ENCODE data around the gene FASN.
"Not testable (repeated sequence)": the region's sequence is repeated elsewhere in the genome, so short reads cannot be mapped to it uniquely, and the experiment has no call there.

The FASN gene

DNA sequence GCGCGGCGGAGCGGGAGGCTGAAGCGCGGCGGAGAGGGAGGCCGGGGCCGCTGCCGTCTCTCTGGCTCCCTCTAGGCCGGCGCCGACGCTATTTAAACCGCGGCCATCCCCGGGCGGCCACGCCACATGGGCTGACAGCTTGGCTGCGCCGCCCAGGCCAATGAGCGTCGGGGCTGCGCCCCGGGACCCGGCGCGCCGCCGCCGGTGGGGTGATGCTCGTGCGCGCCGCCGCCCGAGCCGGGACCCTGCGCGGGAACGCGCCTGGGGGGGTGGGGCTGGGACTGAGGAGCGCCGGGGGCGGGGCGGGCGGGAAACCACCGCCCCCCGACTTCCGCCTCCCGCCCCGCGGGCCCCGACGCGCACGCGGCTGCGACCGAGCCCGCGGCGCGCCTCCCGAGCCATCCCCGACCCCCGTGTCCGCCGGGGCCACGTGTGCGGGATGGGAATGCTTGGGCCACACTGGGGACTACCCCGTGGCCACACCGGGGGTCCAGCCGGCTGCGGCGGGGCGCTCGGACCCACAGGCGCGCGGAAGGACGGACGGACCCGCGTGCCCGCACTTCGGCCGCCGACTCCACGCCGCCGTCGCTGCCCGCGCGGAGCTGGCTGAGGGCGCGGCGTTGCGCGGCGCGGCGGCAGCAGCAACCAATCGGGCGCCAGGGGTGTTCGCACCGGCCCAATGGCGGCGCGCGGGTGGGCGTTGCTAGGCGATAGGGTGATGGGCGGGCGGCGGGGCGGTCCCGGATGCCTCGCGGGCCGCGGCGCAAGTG, at the start of gene FASN:
Gene FASN, minus strand, starts transcription at position 68 of the 770 bp plus-strand sequence. CDS start 1,791 bp downstream, outside the sequence.
- peak; percentile 77 for DNase-seq

DNA sequence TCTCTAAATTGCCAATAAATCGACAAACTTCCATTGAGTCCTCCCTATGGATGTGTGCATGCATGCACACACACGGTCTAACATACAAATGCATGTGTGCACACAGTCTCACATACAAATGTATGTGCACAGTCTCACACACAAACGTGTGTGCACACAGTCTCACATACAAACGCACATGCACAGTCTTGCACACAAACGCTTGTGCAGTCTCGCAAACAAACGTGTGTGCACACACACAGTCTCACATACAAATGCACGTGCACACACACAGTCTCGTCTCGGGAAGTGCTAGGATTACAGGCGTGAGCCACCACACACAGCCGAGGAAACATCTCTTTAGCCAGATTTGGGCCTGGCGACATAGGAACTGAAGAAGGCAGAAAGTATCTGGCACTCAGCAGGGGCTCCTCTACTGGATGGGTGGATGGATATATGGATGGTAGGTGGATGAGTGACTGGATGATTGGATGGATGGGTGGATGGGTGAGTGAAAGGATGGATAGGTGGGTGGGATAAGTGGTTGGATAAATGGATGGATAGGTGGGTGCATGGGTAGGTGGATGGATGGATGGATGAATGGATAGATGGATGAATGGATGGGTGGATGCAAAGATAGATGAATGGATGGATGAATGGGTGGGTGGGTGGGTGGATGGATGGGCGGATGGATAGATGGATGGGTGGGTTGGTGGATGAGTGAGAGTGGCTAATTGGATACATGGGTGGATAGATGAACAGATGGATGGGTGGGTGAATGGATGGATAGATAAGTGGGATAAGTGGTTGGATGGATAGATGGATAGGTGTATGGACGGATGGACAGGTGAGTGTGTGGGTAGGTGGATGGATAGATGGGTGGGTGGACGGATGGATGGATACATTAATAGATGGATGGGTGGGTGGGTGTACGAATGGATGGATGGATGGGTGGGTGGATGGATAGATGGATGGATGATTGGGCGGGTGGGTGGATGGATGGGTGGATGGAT, 48.9 kb upstream of the FASN start:
- DNase-seq: no peak

DNA sequence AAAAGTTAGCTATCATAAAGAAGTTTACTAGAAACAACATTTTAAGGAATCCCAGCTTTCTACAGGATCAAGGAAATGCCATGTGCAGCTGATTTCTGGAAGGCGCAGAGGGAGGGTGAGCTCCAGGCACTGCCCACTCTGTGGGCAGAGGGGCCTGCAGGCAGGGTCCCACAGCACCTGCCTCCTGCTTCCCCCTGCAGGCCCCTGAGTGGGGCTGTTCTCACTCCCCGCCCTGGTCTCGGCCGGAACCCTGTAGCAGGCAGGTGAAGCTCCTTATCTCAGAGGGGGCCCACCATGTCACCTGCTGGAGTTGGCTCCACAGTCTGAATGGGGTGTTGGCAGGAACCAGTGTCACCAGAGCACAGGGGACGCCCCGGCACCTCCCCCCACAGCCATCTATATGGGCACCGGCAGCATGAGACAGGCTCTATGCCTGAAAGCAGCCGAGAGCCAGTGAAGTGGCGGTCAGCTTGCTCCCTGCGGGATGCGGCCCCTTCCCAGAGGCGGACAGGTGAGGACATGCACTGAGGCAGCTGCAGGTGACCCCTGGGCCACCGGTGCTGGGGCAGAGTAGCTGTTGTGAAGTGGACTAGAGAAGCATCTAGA, 47.6 kb upstream of the FASN start:
- no peak for DNase-seq

DNA sequence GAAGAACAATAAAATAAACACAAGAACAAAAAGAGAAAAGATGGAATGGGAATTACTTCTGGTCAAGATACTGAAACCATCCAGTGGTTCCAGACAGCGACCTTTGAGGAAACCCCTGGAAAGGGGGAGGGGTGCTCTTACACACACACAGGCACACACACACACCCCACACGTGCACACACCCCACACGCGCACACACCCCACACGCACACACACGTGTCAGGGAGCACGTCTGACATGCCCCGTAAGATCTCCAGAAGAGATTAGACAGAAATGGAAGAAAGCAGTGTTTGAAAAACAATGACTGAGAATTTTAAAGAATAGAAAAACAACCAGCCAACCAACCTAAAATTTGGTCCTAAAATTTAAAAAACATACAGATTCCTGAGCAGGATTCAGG, 45.3 kb upstream of the FASN start:
- DNase-seq: no peak

DNA sequence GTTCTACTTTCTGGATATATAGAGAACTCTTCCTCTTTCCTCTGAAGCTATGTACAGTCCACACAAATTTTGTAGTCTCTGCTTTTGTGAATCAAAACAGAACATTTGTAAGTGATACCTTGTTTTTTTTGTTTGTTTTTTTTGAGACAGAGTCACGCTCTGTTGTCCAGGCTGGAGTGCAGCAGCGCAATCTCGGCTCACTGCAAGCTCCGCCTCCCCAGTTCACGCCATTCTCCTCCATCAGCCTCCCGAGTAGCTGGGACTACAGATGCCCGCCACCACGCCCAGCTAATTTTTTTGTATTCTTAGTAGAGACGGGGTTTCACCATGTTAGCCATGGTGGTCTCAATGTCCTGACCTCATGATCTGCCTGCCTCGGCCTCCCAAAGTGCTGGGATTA, 41.9 kb upstream of the FASN start:
- not testable (repeated sequence) for DNase-seq

DNA sequence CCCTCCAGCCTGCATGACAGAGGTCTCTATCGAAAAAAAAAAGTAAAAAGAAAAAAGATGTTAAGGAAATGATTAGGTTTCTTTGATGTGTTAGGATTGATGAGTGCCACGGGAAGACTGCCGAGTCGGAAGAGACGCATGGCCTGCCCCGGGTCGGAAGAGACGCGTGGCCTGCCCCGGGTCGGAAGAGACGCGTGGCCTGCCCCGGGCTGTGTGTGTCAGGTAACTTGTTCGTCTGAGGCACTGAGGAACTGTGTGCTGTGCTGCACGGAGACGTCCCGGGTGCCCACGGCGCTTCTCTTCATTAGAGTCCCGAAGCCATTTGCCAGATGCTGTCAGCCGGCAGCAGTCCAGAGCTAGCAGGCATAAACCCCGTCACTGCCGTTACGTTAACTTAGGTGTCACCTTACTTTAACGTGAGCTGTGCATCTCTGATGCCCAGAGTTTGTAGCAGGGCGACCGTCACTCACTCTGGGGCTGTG, 40.5 kb upstream of the FASN start:
- no peak for DNase-seq

DNA sequence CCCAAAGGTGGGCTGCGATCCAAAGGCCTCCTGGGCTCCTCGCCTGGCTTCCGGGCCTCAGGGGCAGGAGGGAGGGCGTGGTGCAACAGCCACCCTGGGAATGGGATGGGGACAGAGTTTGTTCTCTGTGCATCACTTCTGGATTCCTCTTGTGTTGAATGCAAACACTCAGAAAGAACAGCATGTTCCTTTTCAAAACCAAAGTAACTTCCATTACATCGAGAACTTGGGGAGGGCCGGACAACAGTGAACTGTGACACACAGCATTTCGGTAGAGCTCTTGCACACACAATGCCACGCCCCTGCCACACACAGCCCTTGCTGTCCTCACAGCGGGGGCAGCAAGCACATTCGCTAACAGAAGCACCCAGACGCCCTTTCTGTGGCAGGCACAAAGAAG, 36.1 kb upstream of the FASN start:
- no peak for DNase-seq

DNA sequence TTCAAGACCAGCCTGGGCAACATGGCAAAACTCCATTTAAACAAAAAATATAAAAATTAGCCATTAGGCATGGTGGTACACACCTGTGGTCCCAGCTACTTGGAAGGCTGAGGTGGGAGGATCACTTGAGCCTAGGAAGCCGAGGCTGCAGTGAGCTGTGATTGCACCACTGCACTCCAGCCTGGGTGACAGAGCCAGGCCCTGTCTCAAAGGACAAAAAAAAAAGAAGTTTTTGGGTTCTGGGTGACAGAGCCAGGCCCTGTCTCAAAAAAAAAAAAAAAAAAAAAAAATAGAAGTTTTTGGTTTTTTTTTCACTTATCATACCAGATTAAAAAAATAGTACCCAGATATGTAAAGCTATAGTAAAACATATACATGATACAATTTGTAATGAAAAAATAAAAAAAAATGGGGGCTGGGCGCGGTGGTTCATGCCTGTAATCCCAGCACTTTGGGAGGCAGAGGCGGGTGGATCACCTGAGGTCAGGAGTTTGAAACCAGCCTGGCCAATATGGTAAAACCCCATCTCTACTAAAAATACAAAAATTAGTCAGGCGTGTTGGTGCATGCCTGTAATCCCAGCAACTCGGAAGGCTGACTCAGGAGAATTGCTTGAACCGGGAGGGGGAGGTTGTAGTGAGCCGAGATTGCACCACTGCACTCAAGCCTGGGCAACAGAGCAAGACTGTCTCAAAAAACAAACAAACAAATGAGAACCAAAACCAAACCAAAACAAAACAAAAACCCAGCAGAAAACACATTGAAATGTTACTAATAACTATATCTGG, 35.3 kb upstream of the FASN start:
- not testable (repeated sequence) for DNase-seq

DNA sequence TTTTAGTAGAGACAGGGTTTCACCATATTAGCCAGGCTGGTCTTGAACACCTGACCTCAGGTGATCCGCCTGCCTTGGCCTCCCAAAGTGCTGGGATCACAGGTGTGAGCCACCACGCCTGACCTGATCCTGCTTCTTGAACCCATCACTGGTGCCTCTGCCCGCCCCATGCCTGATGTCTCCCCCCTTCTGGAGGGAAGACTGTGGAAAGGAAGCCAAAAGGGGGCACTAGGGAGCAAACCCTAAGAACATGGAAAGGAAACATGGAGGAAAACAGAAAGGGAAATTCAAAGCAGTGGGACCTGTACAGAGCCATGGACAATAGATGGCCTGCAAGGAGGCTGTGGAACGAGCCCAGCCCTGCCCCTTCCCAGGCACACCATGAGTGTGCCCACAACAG, 31.1 kb upstream of the FASN start:
- no peak for DNase-seq

DNA sequence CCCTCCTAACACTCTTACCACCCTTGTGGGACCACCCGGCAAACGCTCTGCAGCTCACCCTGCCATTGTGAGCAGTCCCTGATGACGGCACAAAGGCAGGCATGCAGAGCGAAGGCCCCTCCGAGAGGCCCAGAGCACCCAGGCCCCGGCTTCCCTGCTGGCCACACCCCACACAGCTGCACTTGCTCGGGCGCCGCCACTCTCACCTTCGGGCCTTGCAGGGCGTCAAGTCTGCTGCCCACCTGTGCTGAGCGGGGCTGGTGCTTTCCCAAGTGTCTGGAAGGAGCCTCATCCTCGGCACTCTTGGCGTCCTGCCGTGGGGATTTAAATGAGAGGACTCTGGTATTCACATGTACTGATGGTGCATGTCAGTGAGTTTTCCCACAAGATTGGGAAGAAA, 30.3 kb upstream of the FASN start:
- no peak for DNase-seq

DNA sequence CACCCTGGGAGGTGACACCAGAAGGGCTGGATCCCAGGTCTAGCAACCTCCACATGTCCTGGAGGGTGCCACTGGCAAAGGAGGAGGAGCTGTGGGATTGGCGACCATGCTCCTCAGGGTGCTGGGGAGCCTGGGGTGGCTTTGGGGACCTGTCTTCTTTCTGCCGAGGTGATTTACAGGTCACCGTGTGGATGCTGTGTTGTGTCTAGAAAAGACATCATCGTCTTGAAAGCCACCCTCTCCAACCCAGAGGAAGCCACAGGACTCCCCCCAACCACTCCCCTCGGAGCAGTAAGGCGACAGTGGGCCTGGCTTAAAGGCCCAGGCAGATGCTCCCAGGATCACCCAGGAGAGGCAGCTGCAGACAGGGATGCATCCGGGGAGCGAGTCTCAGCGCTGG, 29.7 kb upstream of the FASN start:
- no peak for DNase-seq

DNA sequence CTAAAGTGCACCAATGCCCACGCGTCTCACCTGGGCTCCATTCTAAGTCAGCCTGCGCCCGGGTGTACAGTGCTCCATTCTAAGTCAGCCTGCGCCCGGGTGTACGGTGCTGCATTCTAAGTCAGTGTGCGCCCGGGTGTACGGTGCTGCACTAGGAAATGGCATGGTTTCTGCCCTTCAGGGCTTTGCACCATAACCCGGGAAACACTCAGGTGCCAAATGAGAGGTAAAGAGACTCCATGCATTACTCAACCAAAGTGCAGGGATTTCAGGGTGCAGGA, 29.2 kb upstream of the FASN start:
- no peak for DNase-seq

DNA sequence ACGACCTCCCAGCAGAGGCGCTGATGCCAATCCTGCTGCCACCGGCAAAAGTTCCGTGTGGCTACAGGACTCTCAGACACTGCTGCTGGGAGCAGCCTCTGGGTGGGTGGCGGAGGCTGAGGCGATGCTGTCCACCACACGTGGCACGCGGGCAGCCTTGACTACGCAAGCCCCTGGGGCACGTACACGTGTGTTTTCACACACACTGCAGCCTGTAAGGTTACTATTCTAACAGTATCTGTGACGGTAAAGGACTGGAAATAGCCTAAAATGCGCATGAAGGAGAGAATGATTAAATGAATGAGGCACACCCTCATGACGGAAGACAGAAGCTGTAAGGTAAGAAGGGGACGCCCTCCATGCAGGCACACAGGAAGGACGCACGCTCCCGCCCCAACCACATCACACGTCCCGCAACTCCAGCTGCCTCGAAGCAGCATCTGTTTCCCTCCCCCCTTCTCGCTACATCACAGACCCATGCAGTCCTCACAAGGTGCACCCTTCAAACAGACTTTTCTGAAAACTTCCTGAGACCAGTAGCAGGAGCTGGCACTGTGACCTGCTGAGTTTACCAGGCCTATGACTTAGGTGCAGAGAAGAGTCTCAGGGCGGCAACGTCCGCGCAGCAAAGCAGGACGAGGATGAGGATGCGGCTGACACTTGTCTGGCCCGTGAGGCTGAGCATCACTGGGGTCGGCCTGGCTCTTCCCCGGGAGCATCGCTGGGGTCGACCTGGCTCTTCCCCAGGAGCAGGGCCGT, 28.7 kb upstream of the FASN start:
- DNase-seq: no peak

DNA sequence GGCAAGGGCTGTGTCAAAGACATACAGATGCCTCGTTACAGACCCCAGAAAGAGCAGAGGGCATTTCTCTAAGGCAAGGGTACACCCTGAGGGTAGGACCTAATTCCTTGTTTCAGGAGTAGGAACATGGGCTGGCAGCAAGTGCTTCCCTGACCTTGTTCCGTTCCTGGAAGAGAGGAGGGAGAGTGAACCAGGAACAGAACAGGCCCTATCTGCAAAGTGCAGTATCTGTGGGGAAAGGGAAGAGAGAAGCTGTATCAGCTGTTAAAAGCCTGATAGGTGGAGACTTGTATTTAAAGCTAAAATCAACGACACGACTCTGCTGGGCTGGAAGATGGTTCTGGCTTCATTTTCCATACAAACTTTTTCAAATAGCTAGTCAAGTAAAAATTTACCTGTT, 26.1 kb upstream of the FASN start:
- no peak for DNase-seq

DNA sequence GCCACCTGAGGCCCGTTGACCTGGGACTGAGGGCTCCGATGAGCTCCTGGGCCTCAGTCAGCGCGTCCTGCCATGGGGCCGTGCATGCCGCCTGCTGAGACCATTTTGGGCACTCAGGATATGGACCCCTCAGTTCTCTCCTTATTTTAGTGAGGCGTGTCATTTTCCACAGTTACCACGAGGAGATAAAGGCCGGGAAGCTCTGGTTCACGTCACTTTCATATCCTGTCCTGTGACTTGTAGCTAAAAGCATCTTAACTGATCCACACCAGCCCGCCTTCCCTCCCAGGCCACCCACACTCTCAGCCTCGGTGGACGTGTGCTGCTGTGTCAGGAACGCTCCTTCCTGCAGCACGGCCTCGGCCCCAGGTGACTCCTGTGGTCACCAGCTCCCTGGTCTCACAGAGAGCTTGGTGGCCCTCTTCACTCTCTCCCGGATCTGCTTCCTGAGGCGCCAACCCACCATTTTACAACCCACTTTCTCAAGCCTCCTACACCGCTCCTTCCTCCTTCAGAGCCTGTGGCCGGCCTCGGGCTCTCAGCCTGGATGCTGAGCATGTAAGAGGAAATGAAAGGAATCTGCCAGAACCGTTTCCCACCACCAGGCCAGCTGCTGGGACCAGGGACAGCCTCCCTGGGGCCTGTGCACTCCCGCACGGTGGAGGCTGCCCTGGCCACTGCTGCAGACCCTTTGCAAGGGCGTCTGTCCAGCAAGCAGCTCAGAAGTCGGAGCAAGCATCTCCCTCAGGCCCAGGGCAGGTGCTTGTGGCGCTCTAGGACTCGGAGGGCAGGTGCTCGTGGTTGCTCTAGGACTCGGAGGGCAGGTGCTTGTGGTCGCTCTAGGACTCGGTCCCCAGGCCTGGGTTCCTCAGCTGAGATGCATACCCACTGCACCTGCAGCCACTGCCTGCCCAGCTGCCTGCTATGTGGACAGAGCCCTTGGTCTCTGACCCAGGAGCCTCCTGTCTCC, 23.9 kb upstream of the FASN start:
- DNase-seq: no peak

DNA sequence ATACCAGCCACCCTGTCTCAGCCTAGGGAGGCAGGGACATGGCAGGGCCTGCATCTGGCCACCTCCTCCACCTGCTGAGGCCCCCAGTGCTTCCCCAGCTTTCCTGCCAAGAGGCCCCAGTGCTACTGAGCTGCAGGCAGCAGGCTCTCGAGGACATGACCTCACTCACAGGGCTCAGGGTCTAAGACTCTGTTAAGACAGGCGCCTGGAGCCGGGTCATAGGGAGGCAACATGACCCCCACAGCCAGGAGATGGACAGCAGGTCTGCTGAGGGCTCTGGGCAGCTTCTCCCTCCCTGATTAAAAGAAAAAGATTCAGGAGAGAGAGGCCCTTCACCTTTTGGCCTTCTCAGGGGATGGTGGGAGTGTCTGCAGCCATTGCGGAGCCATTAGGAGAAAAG, 23.2 kb upstream of the FASN start:
- DNase-seq: no peak

DNA sequence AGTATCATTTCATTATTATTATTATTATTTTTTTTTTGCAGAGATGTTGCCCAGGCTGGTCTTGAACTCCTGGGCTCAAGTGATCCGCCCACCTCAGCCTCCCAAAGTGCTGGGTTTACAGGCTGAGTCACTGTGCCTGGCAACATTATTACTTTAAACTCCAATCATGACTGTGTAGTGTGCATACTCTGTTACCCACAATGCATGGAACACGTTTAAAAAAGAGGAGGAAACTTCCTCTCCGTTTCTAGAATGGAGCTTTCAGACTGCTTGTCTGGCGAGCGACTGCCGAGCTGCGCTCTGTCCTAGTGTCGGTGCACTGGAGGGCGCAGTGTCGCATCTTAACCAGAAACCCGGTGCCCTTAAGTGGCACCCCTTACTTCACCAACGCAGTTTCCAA, 22.1 kb upstream of the FASN start:
- DNase-seq: no peak

DNA sequence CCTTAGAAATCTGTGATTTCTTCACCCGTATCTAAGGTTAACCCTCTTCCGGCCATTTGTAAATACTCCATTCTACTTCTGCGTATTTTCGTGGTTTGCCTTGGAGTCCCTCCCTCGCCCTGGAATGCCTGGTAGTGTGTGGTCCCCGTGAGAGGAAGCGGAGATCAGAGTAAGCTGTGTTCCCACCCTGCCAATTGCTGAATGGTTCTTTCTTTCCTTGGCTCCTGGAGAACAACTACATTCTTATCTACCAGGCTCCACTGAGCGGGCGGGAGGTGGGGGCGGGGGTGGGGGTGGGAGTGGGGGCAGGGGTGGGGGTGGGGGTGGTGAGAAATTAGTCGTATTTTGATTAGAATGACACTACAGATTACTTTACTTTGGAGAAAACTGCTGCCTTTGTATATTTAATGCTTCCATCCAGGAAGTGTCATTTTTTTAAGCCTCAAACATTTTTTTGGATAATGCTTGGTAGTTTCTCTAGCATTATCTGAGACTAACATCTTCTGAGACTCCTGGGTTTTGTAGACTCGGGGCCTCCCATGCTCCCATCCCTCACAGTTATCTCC, 20.9 kb upstream of the FASN start:
- no peak for DNase-seq

DNA sequence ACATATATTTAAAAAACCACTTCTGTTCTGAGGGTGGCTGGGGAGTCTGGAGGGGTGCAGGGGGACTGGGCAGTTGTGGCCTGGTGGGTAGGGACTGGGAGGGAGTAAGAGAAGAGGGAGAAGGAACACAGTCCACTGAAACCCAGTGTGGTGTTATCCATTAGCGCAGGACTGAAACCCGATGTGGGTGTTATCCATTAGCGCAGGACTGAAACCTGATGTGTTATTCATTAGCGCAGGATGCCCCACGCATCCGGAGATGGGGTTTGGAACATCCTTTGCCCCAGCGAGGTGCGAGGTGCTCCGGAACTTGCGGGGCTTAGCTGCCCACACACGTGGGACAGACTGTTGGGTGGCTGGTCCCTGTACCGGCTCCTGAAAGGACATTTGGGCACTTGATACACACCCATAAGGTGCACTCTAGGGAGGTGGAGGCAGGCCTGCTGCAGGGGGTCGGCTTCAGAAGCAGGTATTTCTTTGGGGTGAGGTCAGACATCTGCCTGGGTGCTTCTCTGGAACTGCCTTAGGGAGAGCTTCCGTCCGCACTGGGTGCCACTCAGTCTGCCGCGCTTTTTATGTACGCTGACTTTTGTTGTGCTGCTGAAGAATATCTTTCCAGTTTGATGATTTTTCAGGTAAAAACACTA, 20.3 kb upstream of the FASN start:
- DNase-seq: no peak

All from GOT3 (cell line).